MV-4-11 (cell line): ENCODE data around the gene LYSMD4.
"Not testable (repeated sequence)": the region's sequence is repeated elsewhere in the genome, so short reads cannot be mapped to it uniquely, and the experiment has no call there.

Source experiments
- DNase-seq: peaks from one replicate; lab custom pipeline; 2025; lab: John Stamatoyannopoulos, UW

Gene LYSMD4

DNA sequence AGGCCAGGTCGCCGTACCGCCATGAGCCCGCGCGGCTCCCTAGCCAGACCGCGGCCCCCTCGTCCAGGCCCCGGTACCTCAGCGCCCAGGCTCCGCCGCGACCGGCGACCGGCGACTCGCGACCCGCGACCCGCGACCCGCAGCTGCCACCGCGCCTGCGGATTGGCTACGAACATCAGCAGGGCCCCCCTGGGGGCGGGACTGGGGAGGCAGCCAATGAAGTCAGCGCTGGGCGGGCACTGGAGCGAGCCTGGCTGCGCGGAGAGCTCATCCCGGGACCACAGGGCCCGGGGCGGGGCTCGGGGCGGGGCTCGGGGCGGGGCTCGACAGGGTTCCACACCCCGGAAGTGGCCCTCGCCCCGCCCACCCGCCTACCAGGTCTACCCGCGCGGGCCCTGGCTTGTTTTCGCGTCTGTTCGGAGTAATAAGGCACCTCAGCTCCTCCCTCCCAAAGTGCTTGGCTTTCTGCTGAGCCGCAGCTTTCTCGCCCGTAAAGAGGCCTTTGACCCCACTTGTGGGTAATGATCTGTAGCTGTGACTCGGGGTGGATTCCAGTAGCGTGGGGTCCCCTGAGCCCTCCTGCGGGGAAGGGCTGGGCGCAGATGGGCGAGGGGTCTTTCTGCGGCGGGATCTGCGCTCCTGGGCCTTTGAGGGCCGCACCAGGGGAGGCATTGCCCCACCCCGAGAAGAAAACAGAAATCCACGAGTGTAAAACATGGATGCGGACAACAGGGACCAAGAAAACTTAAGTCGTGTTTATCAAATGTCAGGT, at the start of gene LYSMD4:
Gene LYSMD4 (minus strand): TSS at position 170 of the 772 bp plus-strand sequence. CDS start 1,438 bp downstream, outside the sequence.
- peak; percentile 93 for DNase-seq

DNA sequence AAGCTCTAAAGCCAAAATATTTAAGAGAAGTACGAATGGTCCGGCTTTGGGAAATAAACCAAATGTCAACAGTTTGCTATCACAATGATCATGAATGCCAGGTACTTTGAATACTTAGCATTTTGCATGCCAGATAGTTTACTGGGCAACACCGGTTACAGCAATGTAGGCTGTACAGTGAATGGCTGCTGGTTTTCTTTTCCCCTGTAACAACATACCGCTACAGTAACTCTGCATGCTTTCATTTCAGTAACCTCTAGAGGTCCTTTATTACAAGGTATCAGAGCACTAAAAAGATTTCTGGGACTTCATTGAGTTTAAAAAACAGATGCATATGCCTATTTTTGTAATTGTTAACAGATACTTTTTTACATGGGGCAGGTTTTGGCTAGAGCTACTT, 48.8 kb upstream of the LYSMD4 start:
- DNase-seq: not testable (repeated sequence)

DNA sequence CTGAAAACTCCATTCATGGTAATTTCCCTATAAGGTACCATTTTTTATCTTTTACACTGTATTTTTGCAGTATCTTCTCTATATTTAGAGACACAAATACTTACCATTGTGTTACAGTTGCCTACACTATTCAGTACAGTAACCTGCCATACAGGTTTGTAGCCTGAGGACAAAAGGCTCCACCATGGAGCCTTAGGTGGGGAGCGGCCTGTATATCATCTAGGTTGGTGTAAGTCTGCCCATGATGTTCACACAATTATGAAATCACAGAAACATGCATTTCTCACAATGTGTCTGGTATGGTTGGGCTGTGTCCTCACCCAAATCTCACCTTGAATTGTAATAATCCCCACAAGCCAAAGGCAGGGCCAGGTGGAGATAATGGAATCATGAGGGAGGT, 43.9 kb upstream of the LYSMD4 start:
- DNase-seq: no peak

DNA sequence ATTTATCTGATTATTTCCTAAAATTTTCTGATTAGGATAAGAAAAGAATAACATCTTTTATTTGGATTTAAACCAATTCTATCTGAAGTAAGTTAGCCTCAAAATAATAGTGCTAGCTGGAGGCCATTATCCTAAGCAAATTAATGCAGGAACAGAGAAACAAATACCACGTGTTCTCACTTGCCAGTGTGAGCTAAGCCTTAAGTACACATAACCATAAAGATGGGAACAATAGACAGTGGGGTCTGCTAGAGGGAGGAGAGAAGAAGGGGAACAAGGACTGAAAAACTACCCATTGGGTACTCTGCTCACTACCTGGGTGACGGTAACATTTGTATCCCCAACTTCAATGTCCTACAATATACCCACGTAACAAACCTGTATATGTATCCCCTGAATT, 31.3 kb upstream of the LYSMD4 start:
- no peak for DNase-seq

DNA sequence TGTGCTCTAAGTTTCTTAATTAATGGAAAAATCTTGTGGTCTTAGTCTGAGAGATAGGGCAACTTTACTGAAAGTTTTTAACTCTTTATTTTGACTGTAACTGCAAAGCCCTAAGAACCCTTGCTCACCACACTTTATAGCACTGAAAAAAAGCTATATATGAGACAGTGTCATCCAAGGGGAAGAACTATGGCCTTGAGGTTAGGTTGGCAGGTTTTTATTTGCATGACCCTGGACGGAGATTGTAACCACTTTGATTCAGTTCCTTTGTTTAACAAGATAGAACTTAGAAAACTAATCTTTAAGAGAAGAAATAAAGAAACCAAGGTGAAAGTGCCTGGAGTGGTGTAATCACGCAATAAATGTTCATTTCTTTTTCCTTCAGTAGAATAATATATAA, 30.6 kb upstream of the LYSMD4 start:
- no peak for DNase-seq

DNA sequence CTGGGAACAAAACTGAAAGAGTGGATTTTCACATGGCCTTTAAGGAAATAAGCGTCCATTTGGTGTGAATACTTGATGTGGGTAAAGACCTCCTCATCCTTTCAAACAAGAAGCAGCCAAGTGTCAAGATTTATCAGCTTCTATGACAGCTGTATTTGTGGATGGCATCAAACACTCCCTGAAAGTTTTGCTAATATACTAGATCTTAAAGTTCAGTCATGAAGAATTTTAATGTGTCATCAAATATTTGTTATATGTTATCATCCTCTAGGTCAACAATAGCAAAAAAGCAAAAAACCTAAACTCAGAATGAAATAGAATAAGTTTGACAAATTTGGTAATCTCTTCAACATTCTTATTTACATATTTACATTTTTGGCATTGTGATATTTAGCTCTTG, 29.1 kb upstream of the LYSMD4 start:
- no peak for DNase-seq

DNA sequence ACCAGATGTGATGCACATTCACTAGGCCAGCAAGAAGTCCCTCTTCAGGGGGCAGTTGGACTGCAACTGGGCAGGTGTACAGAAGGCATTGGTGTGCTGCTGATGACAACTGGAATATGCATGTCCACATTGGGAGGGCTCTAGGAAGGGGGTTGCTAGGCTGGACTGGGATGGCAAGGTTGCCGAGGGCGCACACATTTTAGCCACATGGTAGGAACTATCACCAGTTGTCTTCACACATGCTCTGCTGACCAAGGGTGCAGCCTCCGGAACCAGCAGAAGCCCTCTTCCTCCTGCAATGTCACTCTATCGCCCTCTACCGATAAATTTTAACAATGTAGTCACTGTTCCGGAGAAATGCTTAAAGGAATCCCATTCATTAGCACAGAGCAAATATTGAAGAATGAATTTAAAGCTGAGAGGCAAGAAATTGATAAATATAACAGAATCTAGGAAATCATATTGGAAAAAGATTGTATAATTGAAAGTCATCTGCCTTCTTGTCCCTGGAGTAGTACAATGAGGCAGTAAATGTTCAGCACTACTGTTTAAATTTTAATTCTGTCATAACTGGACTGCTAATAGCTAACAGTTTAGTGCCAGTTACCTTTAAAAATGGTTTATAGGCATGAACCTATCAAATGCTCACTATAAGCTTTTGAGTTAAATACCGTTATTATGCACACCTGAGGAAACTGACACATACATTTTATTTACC, 22.6 kb upstream of the LYSMD4 start:
- peak; percentile 69 for DNase-seq

DNA sequence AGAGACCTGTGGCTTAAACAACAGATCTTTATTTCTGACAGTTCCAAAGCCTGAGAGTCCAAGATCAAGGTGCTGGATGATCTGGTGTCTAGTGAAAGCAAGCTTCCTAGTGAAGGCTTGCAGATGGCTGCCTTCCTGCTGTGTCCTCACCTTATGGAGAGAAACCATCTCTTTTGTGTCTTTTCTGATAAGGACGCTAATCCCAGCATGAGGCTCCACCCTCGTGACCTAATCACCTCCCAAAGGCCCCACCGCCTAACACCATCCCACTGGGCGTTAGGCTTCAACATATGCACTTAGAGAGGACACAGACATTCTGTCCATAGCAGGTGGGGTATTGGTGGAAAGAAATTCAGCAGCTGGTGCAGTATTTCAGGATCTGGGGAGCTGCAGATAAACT, 19.8 kb upstream of the LYSMD4 start:
- DNase-seq: no peak

DNA sequence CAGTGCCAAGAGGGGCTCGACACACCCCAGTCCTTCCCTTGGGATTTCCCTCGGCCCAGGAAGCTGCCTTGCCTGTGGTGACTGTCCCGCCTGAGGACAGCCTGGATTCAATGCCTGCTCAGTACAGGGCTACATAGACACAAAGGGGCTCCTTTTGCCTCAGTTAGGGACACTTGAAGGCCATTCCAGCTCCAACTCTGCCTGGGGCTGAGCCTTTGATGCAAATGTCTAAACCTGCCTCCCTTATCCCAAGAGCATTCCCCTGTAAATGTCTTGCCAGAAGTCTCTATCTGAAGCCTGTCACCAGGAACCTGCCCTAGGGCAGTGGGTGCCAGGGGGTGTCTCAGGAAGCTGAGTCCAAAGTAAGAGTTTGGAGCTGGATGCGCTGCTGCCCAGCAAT, 19.3 kb upstream of the LYSMD4 start:
- DNase-seq: no peak

DNA sequence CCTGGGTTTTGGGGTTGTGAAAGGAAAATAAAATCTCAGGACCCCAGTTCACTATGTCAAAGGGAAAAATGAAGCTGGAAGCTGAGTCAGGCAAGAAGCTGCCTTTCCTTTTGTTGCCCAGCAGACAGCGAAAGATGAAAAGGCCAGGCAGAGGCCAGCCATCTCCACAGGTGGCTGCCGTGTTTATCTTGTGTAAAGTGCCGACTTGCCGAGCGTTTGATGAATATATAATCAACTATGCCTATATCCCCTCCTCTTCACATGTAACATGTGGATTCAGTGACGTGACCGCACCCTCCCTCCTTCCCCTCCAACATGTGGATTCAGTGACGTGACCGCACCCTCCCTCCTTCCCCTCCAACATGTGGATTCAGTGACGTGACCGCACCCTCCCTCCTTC, 17.1 kb upstream of the LYSMD4 start:
- not testable (repeated sequence) for DNase-seq

DNA sequence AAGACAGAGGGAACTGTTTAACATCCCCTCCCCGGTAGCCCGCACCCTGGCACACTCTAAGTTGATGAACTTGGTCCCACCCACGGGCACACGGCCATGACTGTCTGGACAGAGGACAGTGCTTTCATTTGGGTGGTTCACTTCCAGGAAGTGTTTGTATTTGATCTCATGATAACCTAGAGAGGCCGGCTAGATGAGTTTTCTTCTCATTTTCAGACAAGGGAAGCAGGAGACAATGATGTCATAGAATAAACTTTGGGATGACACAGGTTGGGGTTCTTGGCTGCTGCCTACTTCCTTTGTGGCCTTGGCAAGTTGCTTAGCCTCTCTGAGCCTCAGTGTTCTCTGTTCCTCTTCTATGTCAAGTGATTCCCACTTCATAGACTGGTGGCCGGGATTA, 16.1 kb upstream of the LYSMD4 start:
- peak; percentile 67 for DNase-seq

DNA sequence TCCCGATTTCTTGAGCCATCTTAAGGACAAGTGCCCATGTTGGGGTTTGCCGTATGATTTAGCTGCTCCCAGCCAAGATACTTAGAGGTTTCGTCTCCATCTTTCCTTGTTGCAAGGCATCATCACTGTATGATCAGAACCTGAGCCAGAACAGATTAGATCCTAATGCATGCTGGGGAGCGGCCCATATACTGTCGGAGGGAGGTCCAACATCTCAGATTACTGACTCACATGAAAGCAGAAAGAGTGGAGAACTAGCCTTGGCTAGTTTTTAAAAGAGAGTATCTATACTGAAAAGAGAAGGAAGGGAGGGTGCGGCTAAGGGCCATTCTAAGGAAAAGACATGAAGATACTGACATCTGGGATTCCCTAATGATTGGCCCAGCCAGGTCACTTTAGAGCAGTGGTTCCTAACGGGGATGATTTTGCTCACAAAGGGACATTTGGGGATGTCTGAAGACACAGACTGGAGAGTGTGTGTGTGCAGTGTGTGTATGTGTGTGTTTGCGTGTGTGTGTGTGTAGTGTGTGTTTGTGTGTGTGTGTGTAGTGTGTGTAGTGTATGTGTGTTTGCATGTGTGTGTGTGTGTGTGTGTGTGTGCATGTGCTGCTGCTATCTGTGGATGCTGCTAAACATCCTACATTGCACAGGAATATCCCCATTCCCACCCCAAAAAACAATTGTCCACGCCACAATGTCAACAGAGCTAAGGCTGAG, 12.3 kb upstream of the LYSMD4 start:
- no peak for DNase-seq

DNA sequence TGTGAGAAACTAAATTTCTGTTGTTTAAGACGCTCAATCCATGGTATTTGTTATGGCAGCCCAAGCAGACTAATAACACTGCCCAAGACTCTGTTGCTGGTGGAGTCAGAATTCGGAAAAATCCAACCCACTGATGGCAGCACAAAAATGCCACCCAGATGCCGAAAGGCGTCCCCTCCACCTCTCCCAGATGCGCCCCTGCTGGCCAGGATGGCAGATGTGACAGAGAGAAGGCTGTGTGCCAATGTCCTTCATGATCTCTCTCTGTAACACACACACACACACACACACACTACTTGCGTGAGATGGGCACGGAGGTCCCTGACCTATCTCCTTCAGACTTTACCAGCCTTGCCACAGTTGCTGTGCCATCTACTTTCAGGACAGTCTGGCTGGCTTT, 10.9 kb upstream of the LYSMD4 start:
- no peak for DNase-seq

DNA sequence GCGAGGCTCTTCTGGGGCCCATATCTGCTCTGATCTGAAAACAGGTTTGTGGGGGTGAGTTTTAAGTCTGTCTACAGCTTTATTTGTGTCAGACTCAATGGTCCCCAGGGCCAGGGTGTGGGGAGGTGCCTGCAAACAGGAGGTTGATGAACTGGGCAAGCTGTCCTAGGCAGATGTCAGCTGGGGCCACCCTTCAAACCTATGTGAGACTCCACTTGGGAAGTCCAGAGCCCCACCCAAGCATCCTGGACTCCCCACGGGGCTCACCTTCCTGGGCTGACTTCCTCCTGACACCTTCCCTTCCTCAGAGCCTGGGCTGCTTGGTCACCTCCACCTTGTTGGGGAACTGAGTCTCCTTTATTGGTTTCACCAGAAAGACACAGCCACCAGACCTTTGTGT, 8.6 kb upstream of the LYSMD4 start:
- DNase-seq: no peak

DNA sequence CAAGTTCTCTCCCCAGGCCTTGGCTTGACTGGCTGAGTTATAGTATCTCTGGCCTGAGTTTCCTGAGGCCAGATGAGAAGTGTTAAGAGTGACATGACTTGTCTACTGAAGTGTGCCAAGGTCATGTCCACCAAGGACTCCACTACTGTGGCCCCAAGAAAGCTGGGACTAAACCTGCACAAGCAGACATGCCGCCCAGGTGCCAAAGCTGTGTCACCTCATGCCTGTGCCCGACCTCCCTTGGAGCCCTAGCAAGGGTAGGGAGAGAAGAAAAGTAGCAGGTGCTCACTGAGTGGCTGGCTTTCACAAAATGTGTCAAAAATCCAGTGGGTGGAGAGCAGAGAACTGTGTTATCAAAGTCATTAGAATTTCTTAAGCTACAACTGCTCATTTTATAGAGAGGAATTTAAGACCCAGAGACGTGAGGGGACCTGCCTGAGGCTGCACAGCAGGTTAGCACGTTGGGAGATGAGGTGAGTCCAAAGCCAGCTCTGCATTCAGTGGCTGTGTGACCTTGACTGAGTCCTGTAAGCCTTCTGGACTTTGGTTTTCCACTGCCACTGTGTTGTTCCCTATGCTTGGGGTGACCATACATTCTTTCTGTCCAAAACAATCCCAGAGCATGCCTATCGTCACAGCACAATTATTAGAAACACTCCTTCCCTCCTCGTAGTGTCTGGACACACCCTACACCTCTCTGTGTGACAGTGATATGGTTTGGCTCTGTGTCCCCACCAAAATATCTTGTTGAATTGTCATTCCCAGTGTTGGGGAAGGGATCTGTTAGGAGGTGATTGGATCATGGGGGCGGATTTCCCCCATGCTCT, 5.0 kb upstream of the LYSMD4 start:
- DNase-seq: no peak

DNA sequence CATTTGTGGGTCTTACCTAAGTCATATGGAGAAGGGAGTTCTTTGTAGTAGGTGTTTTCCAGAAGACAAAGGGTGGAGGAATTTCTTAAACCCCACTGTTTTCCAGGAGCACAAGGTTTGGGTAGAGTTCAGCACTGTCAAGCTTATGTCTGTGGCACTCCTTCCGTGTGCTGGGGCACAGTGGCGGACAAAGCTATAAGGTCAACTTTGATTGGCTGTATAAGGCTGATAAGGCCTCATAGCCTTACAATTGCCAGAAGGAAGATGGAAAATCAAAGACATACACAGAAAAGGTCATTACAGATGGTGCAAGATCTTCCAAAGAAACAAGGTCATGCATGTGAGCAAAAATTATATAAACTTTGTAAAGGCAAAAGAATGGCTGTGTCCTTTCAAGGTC, 3.5 kb upstream of the LYSMD4 start:
- no peak for DNase-seq

DNA sequence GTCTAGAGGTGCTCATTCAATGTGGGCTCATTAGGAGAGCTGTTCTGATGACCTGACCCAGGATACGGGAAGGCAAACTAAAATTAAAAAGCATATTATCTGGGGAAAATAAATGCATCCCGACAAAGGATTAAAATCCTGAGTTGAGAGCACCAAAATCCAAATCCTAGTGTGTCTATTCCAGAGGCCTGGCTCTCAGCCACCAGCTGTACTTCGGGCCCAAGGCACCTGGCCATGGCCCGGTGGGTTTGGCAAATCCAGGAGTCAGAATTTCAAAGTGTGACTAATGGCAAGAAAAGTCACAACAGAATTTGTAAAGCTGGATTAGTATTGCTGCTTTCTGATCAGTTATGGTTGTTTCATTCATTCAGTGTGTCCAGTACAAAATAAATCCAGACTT, 2.6 kb upstream of the LYSMD4 start:
- DNase-seq: no peak

DNA sequence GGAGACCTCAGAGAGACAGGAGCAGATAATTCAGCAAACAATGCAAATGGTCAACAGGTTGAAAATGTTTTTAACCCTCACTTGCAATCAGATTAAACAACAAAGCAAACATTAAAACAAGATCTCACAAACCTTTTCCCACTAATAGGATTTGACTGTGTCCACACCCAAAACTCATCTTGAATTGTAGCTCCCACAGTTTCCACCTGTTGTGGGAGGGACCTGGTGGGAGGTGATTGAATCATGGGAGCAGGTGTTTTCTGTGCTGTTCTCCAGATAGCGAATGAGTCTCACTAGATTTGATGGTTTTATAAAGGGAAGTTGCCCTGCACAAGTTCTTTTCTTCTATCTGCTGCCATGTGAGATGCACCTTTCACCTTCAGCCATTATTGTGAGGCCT, 1.3 kb upstream of the LYSMD4 start:
- DNase-seq: no peak

DNA sequence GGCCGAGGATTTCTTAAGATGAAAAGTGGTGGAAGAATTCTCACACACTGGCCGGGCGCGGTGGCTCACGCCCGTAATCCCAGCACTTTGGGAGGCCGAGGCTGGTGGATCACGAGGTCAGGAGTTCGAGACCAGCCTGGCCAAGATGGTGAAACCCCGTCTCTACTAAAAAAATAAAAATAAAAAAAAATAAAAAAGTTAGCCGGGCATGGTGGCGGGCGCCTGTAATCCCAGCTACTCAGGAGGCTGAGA, 729 bp upstream of the LYSMD4 start:
- DNase-seq: not testable (repeated sequence)

DNA sequence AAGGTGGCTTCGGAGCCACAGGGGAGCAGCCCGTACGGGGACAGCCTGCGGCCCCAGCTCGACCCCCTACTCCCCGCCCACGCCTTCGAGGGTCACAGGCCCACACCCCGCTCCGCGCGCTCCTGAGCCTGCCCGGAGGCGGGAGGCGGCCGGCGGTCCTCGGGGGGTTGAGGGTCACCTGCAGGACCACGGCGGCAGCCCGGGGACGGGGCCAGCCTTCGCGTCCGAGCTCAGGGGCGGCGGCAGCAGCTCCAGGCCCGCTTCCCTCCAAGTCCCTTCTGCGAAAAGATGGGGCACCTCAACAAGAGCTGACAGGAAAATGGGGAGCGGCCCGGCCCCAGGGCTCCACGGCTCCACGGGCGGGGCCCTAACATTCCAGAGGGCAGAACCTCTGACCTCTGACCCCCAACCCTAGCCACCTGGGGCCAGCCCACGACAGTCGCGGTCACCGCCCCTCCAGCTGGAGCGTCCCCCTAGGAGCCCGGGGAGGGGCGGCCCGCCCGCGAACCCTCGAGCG, 428 bp downstream of the LYSMD4 start:
- no peak for DNase-seq

DNA sequence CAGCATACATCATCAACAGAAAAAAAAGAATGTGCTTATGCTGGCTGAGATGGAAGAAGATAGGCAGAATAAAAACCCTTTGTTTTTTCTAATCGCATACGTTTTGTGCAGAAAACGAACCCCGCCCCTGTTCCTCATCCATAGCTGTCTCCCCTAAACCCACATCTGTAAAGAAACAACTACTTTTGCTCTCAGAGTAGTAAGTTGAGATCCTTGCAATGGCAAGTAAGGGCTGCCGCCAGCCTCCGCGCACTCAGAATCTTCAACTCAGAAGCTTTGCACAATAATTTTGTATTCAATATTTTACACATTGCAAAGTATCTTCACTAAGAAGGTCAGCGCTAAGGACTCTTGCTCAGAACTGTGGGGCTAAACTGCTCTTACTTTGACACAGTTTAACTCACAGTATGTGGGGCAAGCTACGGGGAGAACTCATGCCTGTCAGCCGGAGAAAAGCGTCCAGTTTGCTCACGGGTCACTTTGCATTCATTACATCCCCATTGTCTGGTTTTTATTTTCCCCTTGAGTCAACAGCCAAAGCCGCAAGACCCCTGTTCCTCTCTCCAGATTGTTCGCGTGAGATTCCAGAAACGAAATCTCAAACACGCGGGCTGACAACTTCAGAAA, 1.0 kb downstream of the LYSMD4 start:
- DNase-seq: peak; percentile 38
